NOMO-1 (cell line): ENCODE measurements around the gene TMEM14C.
A peak's percentile ranks its signal among the peaks of the same experiment; 100 is the strongest.

Experiments
- DNase-seq, 2 experiments: peaks; one replicate each; lab custom pipeline; 2025; ENCODE audit not compliant: unreplicated experiment in 2 of 2; lab: John Stamatoyannopoulos, UW

TMEM14C gene

GRCh38 chr6:10722820-10723566, at the start of gene TMEM14C:
TSS of gene TMEM14C (plus strand) at chr6:10723070. CDS start at chr6:10724614, 1,544 bp downstream.
- peak; percentile 93 to 94 for DNase-seq

DNA sequence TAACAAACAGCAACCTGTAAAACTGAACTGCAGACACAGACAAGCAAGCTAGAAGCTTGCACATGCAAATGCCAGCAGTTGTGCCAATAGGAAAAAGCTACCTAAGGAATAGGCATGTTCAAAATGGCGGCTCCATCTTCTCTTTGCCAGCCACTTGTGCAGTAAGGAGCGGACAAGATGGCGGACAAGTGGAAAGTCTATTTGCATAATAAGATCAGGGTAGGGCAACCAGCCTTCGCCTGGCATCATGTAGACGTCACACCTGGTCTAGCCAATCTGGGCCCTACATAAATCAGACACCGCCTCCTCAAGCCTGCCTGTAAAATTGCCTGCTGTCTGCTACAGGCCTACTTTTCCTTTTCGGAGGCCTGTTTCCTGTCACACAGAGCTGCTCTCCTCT, 46.5 kb upstream of the TMEM14C start:
- DNase-seq: no peak

DNA sequence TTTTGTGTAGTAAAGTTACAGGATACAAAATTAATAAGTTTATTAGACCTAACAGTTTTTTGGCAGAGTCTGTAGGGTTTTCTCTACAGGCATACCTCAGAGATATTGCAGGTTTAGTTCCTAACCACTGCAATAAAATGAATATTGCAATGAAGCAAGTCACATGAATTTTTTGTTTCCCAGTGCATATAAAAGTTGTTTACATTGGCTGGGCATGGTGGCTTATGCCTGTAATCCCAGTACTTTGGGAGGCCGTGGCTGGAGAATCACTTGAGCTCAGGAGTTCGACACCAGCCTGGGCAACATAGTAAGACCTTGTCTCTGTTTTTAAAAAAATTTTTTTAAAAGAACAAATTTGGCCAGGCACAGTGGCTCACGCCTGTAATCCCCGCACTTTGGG, 44.4 kb upstream of the TMEM14C start:
- DNase-seq: no peak

DNA sequence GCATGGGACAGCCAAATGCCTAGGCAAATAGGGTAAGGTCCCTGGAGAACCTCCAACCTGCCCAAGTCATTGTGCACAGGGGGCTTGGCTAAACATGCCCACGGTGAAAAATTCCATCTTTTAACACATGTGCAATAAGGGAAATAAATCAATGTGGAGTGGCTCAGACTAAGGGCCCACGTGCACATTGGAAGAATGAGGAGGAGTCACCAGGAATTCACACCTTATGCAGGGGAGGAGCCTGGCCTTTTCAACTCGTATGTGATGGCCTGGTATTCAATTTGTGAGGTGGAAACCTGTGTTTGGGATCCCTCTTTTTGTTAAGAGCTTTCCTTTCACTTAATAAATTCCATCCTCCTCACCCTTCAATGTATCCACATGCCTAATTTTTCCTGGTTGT, 41.1 kb upstream of the TMEM14C start:
- no peak for DNase-seq

GRCh38 chr6:10682355-10682988, 40.4 kb upstream of the TMEM14C start:
- DNase-seq: no peak

DNA sequence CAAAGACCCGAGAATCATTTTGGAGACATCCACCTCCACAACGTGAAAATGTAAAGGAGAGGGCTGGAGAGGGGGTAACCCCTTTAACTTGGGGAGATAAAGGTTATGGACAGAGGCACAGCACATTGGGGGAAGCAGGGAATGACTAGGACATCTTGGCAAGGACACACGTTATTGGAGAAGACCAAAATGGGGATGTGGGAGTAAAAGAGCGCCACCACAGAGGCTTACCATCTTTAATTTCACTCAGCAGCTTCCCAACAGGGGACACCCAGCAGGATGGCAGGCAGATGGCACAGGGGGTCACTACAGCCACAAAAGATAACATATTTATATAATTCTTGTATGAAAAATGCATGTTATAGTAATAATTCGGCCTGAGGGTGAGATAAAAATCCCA, 38.3 kb upstream of the TMEM14C start:
- no peak for DNase-seq

- no peak for DNase-seq
These were observed 37.6 kb upstream of the TMEM14C start for GRCh38 chr6:10685092-10685915.

GRCh38 chr6:10686901-10687300, 36.0 kb upstream of the TMEM14C start:
- no peak for DNase-seq

DNA sequence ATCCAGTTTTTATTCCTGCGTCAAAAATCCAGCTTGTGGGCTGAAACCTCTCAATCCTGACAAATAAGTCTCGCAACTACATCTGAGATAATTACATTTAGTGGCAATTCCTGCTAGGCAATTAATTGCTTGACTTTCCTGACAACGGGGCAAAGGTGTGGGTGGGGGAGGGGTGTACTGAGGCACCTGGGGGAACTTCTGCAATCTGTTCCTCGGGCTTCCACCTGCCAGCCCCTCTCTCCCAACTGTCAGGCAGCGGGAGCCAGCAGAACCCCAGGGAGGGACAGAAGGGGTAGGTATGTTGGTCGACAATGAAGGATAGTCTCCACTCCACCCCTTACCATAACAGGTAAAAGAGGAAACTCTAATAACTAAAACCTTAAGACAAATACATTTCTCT, 35.3 kb upstream of the TMEM14C start:
- DNase-seq: no peak

GRCh38 chr6:10690651-10691445, 32.0 kb upstream of the TMEM14C start:
- DNase-seq: peak; percentile 24 to 73

DNA sequence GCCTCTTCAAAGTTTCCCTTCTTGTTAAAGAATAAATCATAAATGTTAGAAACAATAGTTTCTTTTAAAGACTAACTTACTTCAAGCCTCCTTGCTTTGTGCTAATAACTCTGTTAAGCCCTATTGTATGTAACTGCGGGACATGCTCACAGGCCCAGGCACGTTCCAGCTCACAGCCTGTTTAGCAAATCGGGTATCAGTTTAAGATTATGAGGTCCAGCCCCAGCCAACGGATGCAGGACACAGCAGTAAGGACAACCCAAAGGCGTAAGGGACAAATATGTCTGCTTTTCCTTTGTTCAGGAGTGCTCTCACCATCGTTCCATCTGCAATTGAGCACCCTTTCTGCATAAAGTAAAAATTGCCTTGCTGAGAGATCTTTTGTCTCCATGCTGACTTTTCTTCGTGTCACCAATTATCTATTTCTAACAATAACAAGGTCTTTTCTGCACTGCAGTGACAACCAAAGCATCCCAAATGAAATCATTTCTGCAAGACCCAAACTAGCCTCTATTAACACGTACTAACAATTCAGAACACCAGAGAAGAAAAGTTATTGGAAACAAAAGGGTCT, 29.8 kb upstream of the TMEM14C start:
- no peak for DNase-seq

GRCh38 chr6:10694302-10695085, 28.4 kb upstream of the TMEM14C start, which contains the start of the genes C6orf52 and PAK1IP1:
TSS of gene C6orf52 (minus strand) at chr6:10694616. CDS start at chr6:10687550, 7,066 bp downstream.
TSS of gene PAK1IP1 (plus strand) at chr6:10694972. CDS start at chr6:10694986, 14 bp downstream.
- peak; percentile 93 to 94 for DNase-seq

- DNase-seq: no peak
These were observed 27.7 kb upstream of the TMEM14C start for GRCh38 chr6:10695086-10695657.

DNA sequence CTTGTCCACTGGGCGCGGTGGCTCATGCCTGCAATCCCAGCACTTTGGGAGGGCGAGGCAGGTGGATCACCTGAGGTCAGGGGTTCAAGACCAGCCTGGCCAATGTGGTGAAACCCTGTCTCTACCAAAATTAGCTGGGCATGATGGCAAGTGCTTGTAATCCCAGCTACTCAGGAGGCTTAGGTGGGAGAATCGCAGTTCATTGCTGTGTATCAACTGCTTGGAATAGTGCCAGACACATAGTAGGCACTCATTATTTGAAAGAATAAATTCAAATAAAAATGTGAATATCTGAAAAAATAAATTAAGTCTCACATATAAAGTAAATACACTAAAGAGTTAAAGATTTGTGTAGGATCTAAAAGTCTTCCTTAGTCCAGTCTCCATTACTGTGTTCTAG, 26.2 kb upstream of the TMEM14C start:
- DNase-seq: no peak

- no peak for DNase-seq
These were observed 8.9 kb upstream of the TMEM14C start for GRCh38 chr6:10713962-10714361.

GRCh38 chr6:10719296-10719963, 3.4 kb upstream of the TMEM14C start:
- no peak for DNase-seq

DNA sequence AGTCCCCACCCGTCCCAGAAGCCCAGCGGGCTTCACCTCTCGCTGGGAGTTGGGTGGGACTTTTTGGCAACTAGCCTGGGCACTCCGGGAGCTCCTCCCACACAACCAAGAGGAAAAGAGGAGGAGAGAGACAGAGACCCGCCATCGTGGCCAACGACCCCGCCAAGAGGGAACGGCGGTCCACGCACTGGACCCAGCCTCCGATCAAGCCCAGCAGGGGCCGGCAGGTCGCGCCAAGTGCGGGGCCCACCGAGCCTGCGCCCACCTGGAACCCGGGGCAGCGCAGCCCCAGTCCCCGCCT, 3.0 kb upstream of the TMEM14C start:
- no peak for DNase-seq

DNA sequence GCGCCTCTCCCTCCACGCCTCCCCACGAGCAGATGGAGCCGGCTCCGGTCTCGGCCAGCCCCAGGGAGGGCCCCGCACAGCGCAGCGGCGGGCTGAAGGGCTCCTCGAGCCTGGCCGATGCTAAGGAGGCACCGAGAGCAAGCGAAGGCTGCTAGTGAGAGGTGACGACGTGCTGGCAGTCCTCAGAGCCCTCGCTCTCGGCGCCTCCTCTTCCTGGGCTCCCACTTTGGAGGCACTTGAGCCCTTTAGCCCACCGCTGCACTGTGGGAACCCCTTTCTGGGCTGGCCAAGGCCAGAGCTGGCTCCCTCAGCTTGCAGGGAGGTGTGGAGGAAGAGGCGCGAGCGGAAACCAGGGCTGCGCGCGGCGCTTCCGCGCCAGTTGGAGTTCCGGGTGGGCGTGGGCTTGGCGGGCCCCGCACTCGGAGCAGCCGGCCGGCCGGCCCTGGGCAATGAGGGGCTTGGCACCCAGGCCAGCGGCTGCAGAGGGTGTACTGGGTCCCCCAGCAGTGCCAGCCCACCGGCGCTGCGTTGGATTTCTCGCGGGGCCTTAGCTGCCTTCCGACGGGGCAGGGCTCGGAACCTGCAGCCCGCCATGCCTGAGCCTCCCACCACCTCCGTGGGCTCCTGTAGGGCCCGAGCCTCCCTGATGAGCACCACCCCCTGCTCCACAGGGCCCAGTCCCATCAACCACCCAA, 2.5 kb upstream of the TMEM14C start:
- DNase-seq: no peak
